AG20443 (cell line): ENCODE measurements around the gene XXYLT1.
"Not testable (repeated sequence)": the region's sequence is repeated elsewhere in the genome, so short reads cannot be mapped to it uniquely, and the experiment has no call there.

Source experiments
- DNase-seq: peaks from one replicate; pipeline ENCODE4 v3.0.0; 2012; ENCODE audit warnings: low spot score, mixed read lengths

The XXYLT1 gene

DNA sequence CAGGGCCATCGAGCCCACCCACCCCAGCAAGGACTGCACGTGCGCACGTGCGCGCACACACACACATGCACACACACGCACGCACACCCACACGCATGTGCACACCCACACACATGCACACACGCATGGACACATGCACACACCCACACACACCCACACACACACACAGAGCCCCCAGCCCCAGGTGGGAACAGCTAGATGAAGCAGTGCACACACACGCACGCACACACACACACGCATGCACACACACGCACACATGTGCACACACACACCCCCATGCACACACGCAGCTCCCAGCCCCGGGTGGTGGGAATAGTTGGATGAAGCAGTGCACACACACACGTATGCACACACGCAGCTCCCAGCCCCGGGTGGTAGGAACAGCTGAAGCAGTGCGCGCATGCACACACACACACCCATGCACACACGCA lies 158.6 kb downstream of the XXYLT1 start:
- DNase-seq: no peak

DNA sequence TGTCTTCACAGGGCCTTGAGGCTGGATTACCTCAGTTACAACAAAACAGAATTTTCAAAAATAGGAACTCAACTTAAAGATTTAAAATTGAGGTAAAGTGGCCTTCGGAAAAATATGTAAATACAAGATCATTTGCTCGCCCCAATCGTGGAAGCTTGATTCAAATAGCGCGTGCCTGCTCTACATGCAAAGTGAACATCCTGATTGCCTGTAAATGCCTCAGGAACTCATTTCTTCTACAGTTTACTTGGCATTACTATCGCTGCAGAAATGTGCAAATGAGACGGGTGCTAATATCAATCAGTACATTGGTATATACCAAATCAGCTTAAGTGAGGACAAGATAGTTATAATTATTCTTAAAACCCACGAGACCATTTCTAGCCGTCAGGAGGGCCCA lies 159.2 kb downstream of the XXYLT1 start:
- no peak for DNase-seq

GRCh38 chr3:195111319-195111705 lies 159.6 kb downstream of the XXYLT1 start:
- no peak for DNase-seq

DNA sequence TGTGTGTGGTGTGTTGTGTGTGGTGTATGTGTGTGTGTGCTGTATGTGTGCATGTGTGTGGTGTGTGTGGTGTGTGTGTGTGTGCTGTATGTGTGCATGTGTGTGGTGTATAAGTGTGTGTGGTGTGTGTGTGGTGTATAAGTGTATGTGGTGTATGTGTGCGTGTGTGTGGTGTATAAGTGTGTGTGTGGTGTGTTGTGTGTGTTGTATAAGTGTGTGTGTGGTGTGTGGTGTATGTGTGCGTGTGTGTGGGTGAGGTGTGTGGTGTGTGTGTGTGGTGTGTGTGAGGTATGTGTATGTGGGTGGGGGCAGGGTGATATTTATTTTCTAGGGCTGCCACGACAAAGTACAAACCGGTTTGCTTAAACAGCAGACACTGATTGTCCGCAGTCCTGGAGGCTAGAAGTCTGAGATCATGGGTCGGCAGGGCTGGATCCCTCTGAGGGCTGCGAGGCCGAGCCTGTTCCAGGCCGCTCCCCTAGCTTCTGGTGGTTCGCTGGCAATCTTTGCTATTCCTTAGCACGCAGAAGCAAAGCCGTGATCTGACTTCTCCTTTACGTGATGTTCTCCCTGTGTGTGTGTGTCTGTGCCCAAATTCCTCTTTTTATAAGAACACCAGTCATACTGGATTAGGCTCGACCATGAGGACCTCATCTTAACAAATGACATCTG lies 160.2 kb downstream of the XXYLT1 start:
- DNase-seq: no peak

GRCh38 chr3:195109098-195109657 lies 161.8 kb downstream of the XXYLT1 start:
- DNase-seq: no peak

DNA sequence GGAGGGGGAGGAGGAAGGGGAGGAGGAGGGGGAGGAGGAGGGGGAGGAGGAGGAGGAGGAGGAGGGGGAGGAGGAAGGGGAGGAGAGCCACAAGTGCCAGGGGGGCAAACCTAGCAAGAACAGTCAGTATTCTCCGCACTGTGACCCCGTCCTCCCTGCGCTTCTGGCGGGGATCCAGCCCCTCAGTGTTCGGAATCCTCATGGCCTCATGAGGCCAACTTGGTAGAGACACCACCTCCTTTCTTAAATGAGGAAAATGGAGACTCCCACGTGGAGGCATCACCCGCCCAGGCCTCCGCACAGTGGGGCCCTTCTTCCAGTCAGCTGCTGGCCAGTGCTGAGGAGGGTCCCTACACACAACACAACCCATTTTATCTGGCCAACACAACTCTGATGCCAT lies 163.4 kb downstream of the XXYLT1 start:
- no peak for DNase-seq

GRCh38 chr3:195107031-195107430 lies 163.9 kb downstream of the XXYLT1 start:
- DNase-seq: not testable (repeated sequence)

DNA sequence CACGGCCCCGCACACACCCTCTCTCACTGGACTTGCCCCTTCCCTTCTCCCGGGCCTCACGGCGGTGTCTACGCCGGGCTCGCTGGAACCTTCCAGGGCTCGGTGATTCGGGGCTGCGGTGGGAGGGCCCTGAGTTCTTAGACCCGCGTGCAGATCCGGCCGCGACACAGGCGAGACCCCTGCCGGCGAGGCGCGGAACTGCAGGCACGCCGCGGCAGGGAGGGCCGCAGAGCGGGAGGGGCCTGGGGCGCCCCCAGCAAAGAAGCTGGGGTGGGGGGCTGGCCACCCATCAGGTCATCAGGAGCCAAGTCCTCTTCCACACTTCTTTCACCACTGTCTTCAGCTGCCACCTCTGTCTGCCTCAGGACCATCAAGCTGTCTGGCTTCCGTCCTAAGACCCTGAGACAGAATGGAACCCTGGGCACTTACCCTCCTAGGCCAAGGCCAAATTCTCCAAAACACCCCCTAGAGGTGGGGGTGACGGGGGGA lies 164.5 kb downstream of the XXYLT1 start:
- peak; percentile 91 for DNase-seq

GRCh38 chr3:195105841-195106417 lies 165.0 kb downstream of the XXYLT1 start:
- no peak for DNase-seq

- no peak for DNase-seq
Measured at GRCh38 chr3:195105389-195105788, 165.6 kb downstream of the XXYLT1 start.

DNA sequence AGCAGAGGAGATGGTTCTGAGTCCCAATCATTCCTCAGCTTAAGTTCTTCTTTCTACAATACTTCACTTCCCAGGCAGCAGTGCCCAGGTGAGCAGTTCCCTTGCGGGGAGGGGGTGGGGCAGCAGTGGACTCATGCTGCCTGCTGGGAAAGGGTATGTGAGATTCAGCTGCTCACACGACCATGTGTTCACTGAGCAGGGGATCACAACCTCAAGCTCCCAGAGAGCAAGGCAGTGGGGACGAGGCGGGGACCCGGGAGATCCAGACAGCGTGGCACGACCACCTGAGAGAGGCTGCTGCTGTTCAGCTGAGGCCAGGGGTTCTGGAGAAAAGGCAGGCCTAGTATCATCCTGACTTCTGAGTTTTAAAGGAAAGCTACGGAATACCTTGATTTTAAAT lies 166.6 kb downstream of the XXYLT1 start:
- no peak for DNase-seq

GRCh38 chr3:195103623-195104022 lies 167.3 kb downstream of the XXYLT1 start:
- no peak for DNase-seq

- peak; percentile 79 for DNase-seq
Measured at GRCh38 chr3:195102609-195103467, 168.1 kb downstream of the XXYLT1 start.

- DNase-seq: no peak
Measured at GRCh38 chr3:195101927-195102608, 168.9 kb downstream of the XXYLT1 start.

GRCh38 chr3:195101001-195101583 lies 169.9 kb downstream of the XXYLT1 start:
- no peak for DNase-seq

GRCh38 chr3:195099951-195100785 lies 170.8 kb downstream of the XXYLT1 start:
- no peak for DNase-seq

DNA sequence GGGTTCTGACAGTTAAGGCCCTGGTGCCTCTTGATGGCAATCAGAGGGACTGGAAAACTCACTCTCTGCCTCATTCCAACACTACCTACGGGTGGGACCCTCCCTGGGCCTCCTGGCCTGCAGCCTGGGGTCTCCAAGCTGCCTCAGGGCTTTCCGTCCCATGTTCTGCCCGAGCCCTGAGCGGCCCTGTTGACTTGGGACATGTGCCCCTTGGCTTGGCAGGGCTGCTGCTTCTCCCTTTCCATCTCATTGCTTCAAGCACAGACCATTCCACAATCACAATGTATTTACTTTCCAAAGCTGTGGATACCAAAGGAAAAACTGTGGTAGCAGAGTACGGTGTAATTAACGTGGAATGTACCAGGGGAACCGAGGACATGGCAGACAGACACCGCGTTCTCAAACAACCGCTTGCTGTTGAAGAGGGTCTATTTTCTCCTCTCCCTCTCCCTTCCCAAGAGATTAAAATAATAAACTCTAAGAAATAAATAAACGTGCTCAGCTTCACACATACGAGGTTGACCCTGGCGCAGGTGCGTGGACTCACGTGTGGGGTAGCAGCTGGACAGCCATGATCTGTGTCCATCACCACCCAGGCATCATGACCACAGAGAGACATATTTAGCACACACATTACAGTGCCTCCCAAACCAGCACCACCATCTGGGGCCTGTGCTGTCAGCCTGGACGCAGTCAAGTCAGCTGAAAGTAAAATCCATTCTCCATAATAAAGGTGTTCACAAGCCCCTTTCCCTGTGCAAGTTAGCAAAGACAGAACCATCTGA lies 172.0 kb downstream of the XXYLT1 start:
- DNase-seq: no peak

- DNase-seq: no peak
Measured at GRCh38 chr3:195097331-195098255, 173.4 kb downstream of the XXYLT1 start.
